H1 (cell line): ENCODE measurements around the gene SLC22A2. TPM values are rescaled to one million over a fixed set of nuclear protein-coding genes. Genes with fewer than 3 reads are reported as not detected.

Experiments
- CTCF ChIA-PET: fragments of 300-600 bp; sonication (Branson Sonifier 250); formaldehyde crosslinking; loops from one replicate; lab custom pipeline; 2021; ENCODE audit not compliant: partially characterized antibody; lab: Charles Lee
- POLR2A ChIA-PET: fragments of 300-600 bp; sonication (Branson Sonifier 250); formaldehyde crosslinking; loops from one replicate; lab custom pipeline; 2021; ENCODE audit warnings: inconsistent platforms; ENCODE audit not compliant: partially characterized antibody; lab: Charles Lee
- DNase-seq, 2 experiments: peaks; one replicate each; pipeline versions ENCODE4 v3.0.0 to v3.0.0-alpha.2; 2010 to 2022; ENCODE audit warnings: low spot score in 2 of 2, low read depth in 1 of 2, mixed read lengths in 1 of 2
- FAIRE-seq: peaks from 2 replicates; lab custom pipeline; 2011; peaks lifted over from hg19 to GRCh38; lab: Jason Lieb, UNC
- H2AFZ ChIP-seq: 2 replicates; pipeline ENCODE4 v1.8.1; 2012; ENCODE audit warnings: low read length, inconsistent platforms
- H2AK5ac ChIP-seq: 2 replicates; pipeline ENCODE4 v1.6.1; 2013; ENCODE audit warnings: low read depth, low read length
- H2BK120ac ChIP-seq: replicated peaks from 2 replicates; pipeline ENCODE3; 2013; ENCODE audit warnings: low read depth, low read length, inconsistent platforms
- H2BK12ac ChIP-seq: 2 replicates; pipeline ENCODE4 v1.6.1; 2013; ENCODE audit warnings: low read depth, low read length
- H2BK15ac ChIP-seq: 2 replicates; pipeline ENCODE4 v1.6.1; 2013; ENCODE audit warnings: low read length
- H2BK20ac ChIP-seq: 2 replicates; pipeline ENCODE4 v1.6.1; 2013; ENCODE audit warnings: low read length
- H2BK5ac ChIP-seq: 2 replicates; pipeline ENCODE4 v1.6.1; 2013; ENCODE audit warnings: low read depth, low read length
- H3K14ac ChIP-seq: 2 replicates; pipeline ENCODE4 v1.6.1; 2013; ENCODE audit warnings: inconsistent platforms; ENCODE audit not compliant: insufficient read length
- H3K18ac ChIP-seq: 2 replicates; pipeline ENCODE4 v1.6.1; 2013; ENCODE audit warnings: low read length; ENCODE audit errors: extremely low read depth
- H3K23ac ChIP-seq: 2 replicates; pipeline ENCODE4 v1.6.1; 2013; ENCODE audit warnings: inconsistent platforms; ENCODE audit not compliant: insufficient read length
- H3K23me2 ChIP-seq: 2 replicates; pipeline ENCODE4 v1.6.1; 2013; ENCODE audit warnings: low read depth, low read length
- H3K27ac ChIP-seq: 2 replicates; pipeline ENCODE4 v1.6.1; 2011; ENCODE audit warnings: low read depth, low read length, inconsistent platforms
- H3K27me3 ChIP-seq, 4 experiments: replicated peaks in 1 of 4; 1 replicate in 1 of 4; 2 replicates in 3 of 4; pipeline versions ENCODE4 v1.6.1 to v1.8.1; 2011 to 2013; ENCODE audit warnings: low read length in 3 of 4, mild to moderate bottlenecking in 3 of 4, inconsistent platforms in 2 of 4, mixed read lengths in 2 of 4, moderate library complexity in 1 of 4; ENCODE audit not compliant: control insufficient read depth in 3 of 4, insufficient read depth in 3 of 4; ENCODE audit errors: extremely low read depth in 1 of 4
- H3K36me3 ChIP-seq, 4 experiments: 2 replicates each; pipeline versions ENCODE4 v1.6.1 to v1.8.1; 2011 to 2013; ENCODE audit warnings: mild to moderate bottlenecking in 4 of 4, low read length in 3 of 4, moderate library complexity in 2 of 4, control low read depth in 1 of 4, inconsistent platforms in 1 of 4; ENCODE audit not compliant: insufficient read depth in 4 of 4, control insufficient read depth in 2 of 4
- H3K4ac ChIP-seq: replicated peaks from 2 replicates; pipeline ENCODE3; 2013; ENCODE audit warnings: low read length, low read depth, mixed read lengths, inconsistent platforms; ENCODE audit not compliant: insufficient read length
- H3K4me1 ChIP-seq, 4 experiments: replicated peaks in 1 of 4; 1 replicate in 1 of 4; 2 replicates in 3 of 4; pipeline versions ENCODE4 v1.6.1 to v1.8.1; 2011 to 2013; ENCODE audit warnings: low read length in 3 of 4, inconsistent platforms in 2 of 4, mixed read lengths in 1 of 4; ENCODE audit not compliant: insufficient read depth in 4 of 4, control insufficient read depth in 3 of 4
- H3K4me2 ChIP-seq, 2 experiments: 2 replicates each; pipeline versions ENCODE4 v1.6.1 to v1.8.1; 2011 to 2013; ENCODE audit warnings: low read depth in 2 of 2, low read length in 2 of 2, control low read depth in 1 of 2, inconsistent platforms in 1 of 2, mild to moderate bottlenecking in 1 of 2; ENCODE audit not compliant: insufficient read depth in 1 of 2
- H3K4me3 ChIP-seq, 4 experiments: fragments of 200-600, 300-600 bp in 1 of 4; sonication (generic), shearing (Covaris generic), sonication (Bioruptor Twin) in 1 of 4; 2 replicates each; pipeline versions ENCODE4 v1.5.1 to v1.8.1; 2011 to 2016; ENCODE audit warnings: low read length in 4 of 4, low read depth in 3 of 4, control low read depth in 2 of 4, inconsistent platforms in 2 of 4, mild to moderate bottlenecking in 2 of 4, mixed read lengths in 1 of 4, moderate library complexity in 1 of 4; ENCODE audit not compliant: insufficient read depth in 2 of 4; ENCODE audit errors: extremely low read depth in 1 of 4
- H3K56ac ChIP-seq: replicated peaks from 2 replicates; pipeline ENCODE3; 2013; ENCODE audit warnings: low read depth, mild to moderate bottlenecking, mixed read lengths, low read length, inconsistent platforms; ENCODE audit not compliant: insufficient read length
- H3K79me1 ChIP-seq: 2 replicates; pipeline ENCODE4 v1.6.1; 2013; ENCODE audit warnings: low read depth, low read length, control low read depth
- H3K79me2 ChIP-seq, 2 experiments: 2 replicates each; pipeline versions ENCODE4 v1.6.1 to v1.8.1; 2012 to 2013; ENCODE audit warnings: low read length in 2 of 2, mild to moderate bottlenecking in 2 of 2, inconsistent platforms in 1 of 2; ENCODE audit not compliant: insufficient read depth in 2 of 2, control insufficient read depth in 1 of 2
- H3K9ac ChIP-seq, 4 experiments: replicated peaks in 1 of 4; 1 replicate in 1 of 4; 2 replicates in 3 of 4; pipeline versions ENCODE4 v1.6.1 to v1.8.1; 2011 to 2013; ENCODE audit warnings: low read depth in 3 of 4, low read length in 3 of 4, control low read depth in 2 of 4, mild to moderate bottlenecking in 2 of 4, moderate library complexity in 2 of 4, inconsistent platforms in 1 of 4; ENCODE audit errors: extremely low read depth in 1 of 4
- H3K9me3 ChIP-seq, 2 experiments: 2 replicates each; pipeline versions ENCODE4 v1.6.1 to v1.8.1; 2012 to 2013; ENCODE audit warnings: mild to moderate bottlenecking in 2 of 2, moderate library complexity in 2 of 2, control low read depth in 1 of 2, inconsistent platforms in 1 of 2, low read depth in 1 of 2, low read length in 1 of 2, mixed read lengths in 1 of 2; ENCODE audit not compliant: insufficient read depth in 2 of 2
- H4K20me1 ChIP-seq, 2 experiments: replicated peaks in 1 of 2; 2 replicates each; pipeline versions ENCODE3 to v1.8.1; 2011 to 2013; ENCODE audit warnings: inconsistent platforms in 2 of 2, low read length in 2 of 2, mild to moderate bottlenecking in 1 of 2; ENCODE audit not compliant: insufficient read depth in 2 of 2, control insufficient read depth in 1 of 2
- H4K5ac ChIP-seq: 2 replicates; pipeline ENCODE4 v1.6.1; 2013; ENCODE audit warnings: low read length, low read depth, mixed read lengths, inconsistent platforms; ENCODE audit not compliant: insufficient read length
- H4K8ac ChIP-seq: 2 replicates; pipeline ENCODE4 v1.8.0; 2013; ENCODE audit warnings: mild to moderate bottlenecking, moderate library complexity, low read length, inconsistent platforms; ENCODE audit not compliant: insufficient read depth; ENCODE audit errors: extremely low read depth
- H4K91ac ChIP-seq: replicated peaks from 2 replicates; pipeline ENCODE3; 2013; ENCODE audit warnings: low read length, mixed read lengths, inconsistent platforms; ENCODE audit not compliant: insufficient read length
- BACH1 ChIP-seq: IDR thresholded peaks from 2 replicates; pipeline ENCODE4 v1.6.1; 2012; ENCODE audit warnings: low read length, improper control_type of control experiment
- CREB1 ChIP-seq: IDR thresholded peaks from 2 replicates; pipeline ENCODE4 v1.6.1; 2012; ENCODE audit warnings: inconsistent platforms
- E2F6 ChIP-seq: IDR thresholded peaks from 2 replicates; pipeline ENCODE4 v1.6.1; 2012; ENCODE audit warnings: inconsistent platforms
- EGR1 ChIP-seq: IDR thresholded peaks from 2 replicates; pipeline ENCODE4 v1.6.1; 2011; ENCODE audit warnings: low read depth, low read length, borderline replicate concordance
- EZH2 ChIP-seq: fragments of 200-600 bp; sonication (generic); IDR thresholded peaks from 2 replicates; pipeline ENCODE4 v1.7.1; 2012; ENCODE audit warnings: low read depth, mild to moderate bottlenecking, moderate library complexity, low read length, inconsistent platforms; ENCODE audit not compliant: severe bottlenecking
- KDM5A ChIP-seq: fragments of 200-600 bp; IDR thresholded peaks from 2 replicates; pipeline ENCODE4 v1.7.1; 2012; ENCODE audit warnings: mild to moderate bottlenecking, low read length, inconsistent platforms, mixed read lengths
- MAFK ChIP-seq: IDR thresholded peaks from 2 replicates; pipeline ENCODE4 v1.6.1; 2012; ENCODE audit warnings: low read depth, mild to moderate bottlenecking, improper control_type of control experiment, low read length
- SIX5 ChIP-seq: IDR thresholded peaks from 2 replicates; pipeline ENCODE4 v1.6.1; 2011; ENCODE audit warnings: mild to moderate bottlenecking, low read depth, low read length
- SP1 ChIP-seq: IDR thresholded peaks from 2 replicates; pipeline ENCODE4 v1.6.1; 2011; ENCODE audit warnings: low read depth, low read length
- SP2 ChIP-seq: IDR thresholded peaks from 2 replicates; pipeline ENCODE4 v1.6.1; 2012; ENCODE audit warnings: mild to moderate bottlenecking, low read length, inconsistent platforms
- SRF ChIP-seq: IDR thresholded peaks from 2 replicates; pipeline ENCODE4 v1.6.1; 2011; ENCODE audit warnings: mild to moderate bottlenecking, low read depth, low read length, moderate library complexity
- SUZ12 ChIP-seq: fragments of 200-600 bp; sonication (generic); IDR thresholded peaks from 2 replicates; pipeline ENCODE4 v1.6.1; 2012; ENCODE audit warnings: mild to moderate bottlenecking, inconsistent platforms, low read length, moderate library complexity, mixed read lengths
- WGBS, 2 experiments: shearing (Covaris generic) in 1 of 2; methylation state at CpG; one replicate each; pipeline versions ENCODE4 v1.1.6 to v1.1.7; 2013 to 2015; ENCODE audit warnings: low lambda C conversion rate in 2 of 2, mixed read lengths in 2 of 2, inconsistent platforms in 1 of 2, low coverage in 1 of 2, missing lambda C conversion rate in 1 of 2; ENCODE audit not compliant: insufficient replicate concordance in 2 of 2, insufficient coverage in 1 of 2, insufficient read length in 1 of 2; ENCODE audit errors: extremely low coverage in 1 of 2, missing lambda C conversion rate in 1 of 2; 5-methylcytosine and 5-hydroxymethylcytosine counted together
- polyA plus RNA-seq, 7 experiments: library from polyadenylated mRNA; depleted of rRNA in 3 of 7; stranded (reverse) in 5 of 7; unstranded in 2 of 7; fragments of >200 nt in 5 of 7; fragments of 200-250 nt in 2 of 7; gene quantifications; 1 replicate in 5 of 7; 2 replicates in 1 of 7; 4 replicates in 1 of 7; pipeline versions ENCODE4 v1.2.1 to v1.2.3, GENCODE V29; 2011 to 2013; ENCODE audit warnings: missing spikeins in 2 of 7, mixed read lengths in 2 of 7
- total RNA-seq: library from RNA; stranded (reverse); fragmentation: NEBNext Ultra II Directional; extraction: Animal tissue kit (Norgen Biotek cat#: 25700); gene quantifications from 2 replicates; pipeline ENCODE4 v1.2.1, GENCODE V29; 2021
- TF ChIP-seq, protein P1 (sequence below): IDR thresholded peaks from 2 replicates; pipeline ENCODE4 v1.6.1; 2012; ENCODE audit warnings: low read length, inconsistent platforms

The SLC22A2 gene
- total and polyA plus RNA-seq, 2 of the 8 experiments (the other 6 are each of a cell fraction or from before 2014, with no cell fraction given), result 0.23 to 1.4 TPM

GRCh38 chr6:160217073-160217472 is 41.5 kb downstream of the SLC22A2 start:
- Histone ChIP-seq H3K14ac (no peak overlapping the region), H4K8ac (no peak overlapping the region), H4K5ac (no peak overlapping the region), H3K27me3 (no peaks in the 10 kb centered on the region), H3K23me2 (no peaks in the 10 kb centered on the region; the same call in 1 of the 2 replicates), H3K23ac (no peak overlapping the region), H2BK15ac (no peak overlapping the region), H2AFZ (no peak overlapping the region), H2BK5ac (no peak overlapping the region), H3K4me3 (no peak overlapping the region), H2BK120ac (no peak overlapping the region), H3K56ac (no peak overlapping the region), H3K79me1 (no peaks in the 10 kb centered on the region), H2AK5ac (no peak overlapping the region), H3K36me3 (no peaks in the 10 kb centered on the region), H3K4me2 (no peak overlapping the region), H3K18ac (no peak overlapping the region), H3K9me3 (peaks cover 11 to 19% of the 10 kb centered on the region in 2 experiments), H3K27ac (no peak overlapping the region), H4K91ac (peak overlapping the region; percentile 85), H4K20me1 (no peaks in the 10 kb centered on the region), H3K4ac (no peak overlapping the region), H3K79me2 (peaks cover 0 to 8% of the 10 kb centered on the region in 2 experiments; a peak in 1 of 4 replicates), H3K4me1 (peaks cover 0 to 5% (median 2%) of the 10 kb centered on the region in 4 experiments; a peak in 2 of 7 replicates), H2BK12ac (no peak overlapping the region), H3K9ac (no peak overlapping the region), H2BK20ac (0 out of 2 replicates have a peak overlapping the region, but pooled peaks have one; percentile 61)
- DNase-seq, result no peak
- ChIA-PET CTCF (interaction anchor here (1.3 kb wide), 1 partner anchor 64 kb away, joined by 3 read pairs; no protein-coding TSS in a partner anchor), POLR2A (no interaction called here)
- no peak for FAIRE-seq
- WGBS, 2 experiments, result 88% methylated on average over 1 of the region's 1 CpG; no CpG with 5 or more reads in 1 of the 2 experiments
- TF ChIP-seq CREB1 (no peak), BACH1 (no peak), SRF (no peak), MAFK (no peak), E2F6 (no peak), KDM5A (no peak), SP1 (no peak), EZH2 (no peak), SUZ12 (no peak), SP2 (no peak), EGR1 (no peak), SIX5 (no peak)
- TF ChIP-seq, protein P1, sequence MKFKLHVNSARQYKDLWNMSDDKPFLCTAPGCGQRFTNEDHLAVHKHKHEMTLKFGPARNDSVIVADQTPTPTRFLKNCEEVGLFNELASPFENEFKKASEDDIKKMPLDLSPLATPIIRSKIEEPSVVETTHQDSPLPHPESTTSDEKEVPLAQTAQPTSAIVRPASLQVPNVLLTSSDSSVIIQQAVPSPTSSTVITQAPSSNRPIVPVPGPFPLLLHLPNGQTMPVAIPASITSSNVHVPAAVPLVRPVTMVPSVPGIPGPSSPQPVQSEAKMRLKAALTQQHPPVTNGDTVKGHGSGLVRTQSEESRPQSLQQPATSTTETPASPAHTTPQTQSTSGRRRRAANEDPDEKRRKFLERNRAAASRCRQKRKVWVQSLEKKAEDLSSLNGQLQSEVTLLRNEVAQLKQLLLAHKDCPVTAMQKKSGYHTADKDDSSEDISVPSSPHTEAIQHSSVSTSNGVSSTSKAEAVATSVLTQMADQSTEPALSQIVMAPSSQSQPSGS, result no peak
